Measurements from ENCODE around the gene CUBN. TPM values are rescaled to one million over a fixed set of nuclear protein-coding genes. Genes with fewer than 3 reads are reported as not detected.

The CUBN gene
- total RNA-seq, 3 donors from 2014 or later (not counting 1 experiment from before 2014, with no cell fraction given) = 4.7 to 5.6 (median 5.1) TPM

DNA sequence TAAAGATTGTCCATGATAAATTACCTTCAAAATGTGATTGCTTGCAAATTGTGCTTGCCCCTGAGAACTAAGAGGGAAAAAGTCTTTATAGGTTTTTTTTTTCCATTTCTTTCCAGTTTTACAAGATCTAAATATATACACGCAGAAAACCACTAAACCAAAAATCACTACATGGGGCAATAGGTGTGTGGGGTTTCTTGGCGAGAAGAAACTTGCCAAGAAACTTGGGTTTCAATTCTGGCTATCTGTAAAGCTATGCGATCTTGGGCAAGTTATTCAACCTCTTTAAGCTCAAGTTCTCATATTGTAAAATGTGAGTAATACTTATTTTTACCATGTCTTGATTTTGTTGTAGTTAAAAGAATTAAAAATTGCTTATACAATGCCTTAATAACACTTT, 17.0 kb downstream of the CUBN start:
- TF ChIP-seq, protein P1, sequence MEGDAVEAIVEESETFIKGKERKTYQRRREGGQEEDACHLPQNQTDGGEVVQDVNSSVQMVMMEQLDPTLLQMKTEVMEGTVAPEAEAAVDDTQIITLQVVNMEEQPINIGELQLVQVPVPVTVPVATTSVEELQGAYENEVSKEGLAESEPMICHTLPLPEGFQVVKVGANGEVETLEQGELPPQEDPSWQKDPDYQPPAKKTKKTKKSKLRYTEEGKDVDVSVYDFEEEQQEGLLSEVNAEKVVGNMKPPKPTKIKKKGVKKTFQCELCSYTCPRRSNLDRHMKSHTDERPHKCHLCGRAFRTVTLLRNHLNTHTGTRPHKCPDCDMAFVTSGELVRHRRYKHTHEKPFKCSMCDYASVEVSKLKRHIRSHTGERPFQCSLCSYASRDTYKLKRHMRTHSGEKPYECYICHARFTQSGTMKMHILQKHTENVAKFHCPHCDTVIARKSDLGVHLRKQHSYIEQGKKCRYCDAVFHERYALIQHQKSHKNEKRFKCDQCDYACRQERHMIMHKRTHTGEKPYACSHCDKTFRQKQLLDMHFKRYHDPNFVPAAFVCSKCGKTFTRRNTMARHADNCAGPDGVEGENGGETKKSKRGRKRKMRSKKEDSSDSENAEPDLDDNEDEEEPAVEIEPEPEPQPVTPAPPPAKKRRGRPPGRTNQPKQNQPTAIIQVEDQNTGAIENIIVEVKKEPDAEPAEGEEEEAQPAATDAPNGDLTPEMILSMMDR (IDR thresholded peaks at IDR 0.05) = no peak
- Histone ChIP-seq H3K4me1 (ENCODE audit: control insufficient read depth, insufficient read depth, low read length) (no peaks in the 10 kb centered on the region), H3K36me3 (ENCODE audit: control insufficient read depth, insufficient read depth, low read length) (no peaks in the 10 kb centered on the region), H3K27me3 (ENCODE audit: control insufficient read depth, insufficient read depth, low read length) (no peaks in the 10 kb centered on the region), H3K9me3 (ENCODE audit: control insufficient read depth, insufficient read depth, low read length) (no peaks in the 10 kb centered on the region), H3K27ac (ENCODE audit: low read length) (no peak overlapping the region), H3K4me3 (ENCODE audit: low read length) (no peak overlapping the region)
- H3K36me3 Mint-ChIP-seq = no peaks in the 10 kb centered on the region
- H3K9me3 Mint-ChIP-seq = no peaks in the 10 kb centered on the region
- H3K4me1 Mint-ChIP-seq = no peaks in the 10 kb centered on the region
- H3K27ac Mint-ChIP-seq = no peak overlapping the region
- ATAC-seq (no peak), DNase-seq (no peak)
- no CpG with 5 or more reads among the region's 3 CpGs for WGBS (ENCODE audit: insufficient coverage)
- intact Hi-C loops (cut with micrococcal nuclease) = no loop called here
- no peak overlapping the region for H3K4me3 Mint-ChIP-seq
- H3K27me3 Mint-ChIP-seq (ENCODE audit: low read depth in 2 of 2) = no peaks in the 10 kb centered on the region

DNA sequence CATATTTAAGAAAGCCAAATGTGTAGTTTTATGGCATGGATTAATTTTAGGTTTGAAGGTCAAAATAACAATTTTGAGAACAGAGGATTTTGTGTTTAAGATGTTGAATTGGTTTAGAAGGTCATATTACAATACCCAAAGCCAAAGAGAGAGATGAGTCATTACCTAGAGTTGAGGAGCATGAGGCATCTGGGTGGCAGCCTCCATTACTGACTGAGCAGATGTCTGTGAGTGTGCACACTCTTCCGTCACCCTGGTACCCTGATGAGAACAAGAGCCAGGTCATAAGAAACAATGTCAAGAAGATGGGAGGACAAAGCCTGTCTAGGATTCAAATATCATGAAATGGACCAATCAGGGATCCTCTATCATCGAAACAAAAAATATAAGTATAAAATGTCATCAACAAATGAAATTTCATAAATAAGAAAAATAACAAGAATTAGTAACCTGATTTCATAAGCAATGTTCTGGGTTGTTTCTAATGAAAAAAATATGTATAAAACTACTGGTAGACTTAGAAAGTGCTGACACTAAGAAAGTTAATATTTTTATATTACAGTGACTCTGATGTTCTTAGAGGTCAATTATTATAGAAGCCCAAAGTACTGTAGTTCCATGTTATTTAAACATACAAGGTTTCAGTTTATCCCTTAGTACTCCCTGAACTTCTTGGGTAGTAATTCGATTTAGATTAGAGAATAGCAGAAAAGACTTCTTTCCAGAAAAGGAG, 20.0 kb downstream of the CUBN start:
- no peaks in the 10 kb centered on the region for H3K27me3 Mint-ChIP-seq (ENCODE audit: low read depth in 2 of 2)
- intact Hi-C loops (cut with micrococcal nuclease) = no loop called here

DNA sequence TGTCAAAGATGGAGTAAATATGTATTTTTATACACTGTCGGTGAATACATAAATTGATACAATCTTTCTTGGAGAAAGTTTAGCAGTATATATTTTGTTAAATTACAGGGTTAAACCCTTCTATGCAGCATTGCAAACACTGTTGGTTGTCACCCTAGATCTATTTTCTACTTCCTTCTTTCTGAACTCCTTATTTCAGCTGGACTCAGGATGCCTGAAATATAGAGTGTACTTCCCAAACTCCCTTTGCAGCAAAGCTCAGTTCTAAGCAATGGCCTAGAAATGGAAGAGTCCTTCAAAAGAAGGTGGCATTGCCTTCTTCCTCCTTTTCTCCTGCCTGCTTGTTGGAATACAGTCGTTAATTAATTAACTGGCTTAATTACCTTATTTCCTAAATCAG, 20.6 kb downstream of the CUBN start:
- intact Hi-C loops (cut with micrococcal nuclease) = no loop called here
- no peak overlapping the region for H3K27ac ChIP-seq (ENCODE audit: low read length)
- Mint-ChIP-seq H3K4me3 (no peak overlapping the region), H3K36me3 (no peaks in the 10 kb centered on the region), H3K27me3 (ENCODE audit: low read depth in 2 of 2) (no peaks in the 10 kb centered on the region), H3K4me1 (no peaks in the 10 kb centered on the region), H3K27ac (no peak overlapping the region), H3K9me3 (no peaks in the 10 kb centered on the region)
- no peaks in the 10 kb centered on the region for H3K9me3 ChIP-seq (ENCODE audit: control insufficient read depth, insufficient read depth, low read length)
- TF ChIP-seq, protein P1 (IDR thresholded peaks at IDR 0.05) = no peak
- DNase-seq (no peak), ATAC-seq (no peak)
- WGBS (ENCODE audit: insufficient coverage) = no CpG with 5 or more reads among the region's 2 CpGs
- H3K36me3 ChIP-seq (ENCODE audit: control insufficient read depth, insufficient read depth, low read length) = no peaks in the 10 kb centered on the region
- no peaks in the 10 kb centered on the region for H3K4me1 ChIP-seq (ENCODE audit: control insufficient read depth, insufficient read depth, low read length)
- no peak overlapping the region for H3K4me3 ChIP-seq (ENCODE audit: low read length)
- no peaks in the 10 kb centered on the region for H3K27me3 ChIP-seq (ENCODE audit: control insufficient read depth, insufficient read depth, low read length)

More for the DNA sequence above, 20.0 kb downstream of the CUBN start:
- H3K4me3 ChIP-seq (ENCODE audit: low read length) = no peak overlapping the region
- no peak overlapping the region for H3K4me3 Mint-ChIP-seq
- no peak overlapping the region for H3K27ac ChIP-seq (ENCODE audit: low read length)
- no peaks in the 10 kb centered on the region for H3K9me3 Mint-ChIP-seq
- no peaks in the 10 kb centered on the region for H3K36me3 Mint-ChIP-seq
- H3K27me3 ChIP-seq (ENCODE audit: control insufficient read depth, insufficient read depth, low read length) = no peaks in the 10 kb centered on the region
- H3K4me1 ChIP-seq (ENCODE audit: control insufficient read depth, insufficient read depth, low read length) = no peaks in the 10 kb centered on the region
- DNase-seq (no peak), ATAC-seq (no peak)
- no peaks in the 10 kb centered on the region for H3K36me3 ChIP-seq (ENCODE audit: control insufficient read depth, insufficient read depth, low read length)
- WGBS (ENCODE audit: insufficient coverage) = 86% methylated on average over 1 of the region's 3 CpGs
- no peak overlapping the region for H3K27ac Mint-ChIP-seq
- TF ChIP-seq, protein P1 (IDR thresholded peaks at IDR 0.05) = no peak
- H3K4me1 Mint-ChIP-seq = no peaks in the 10 kb centered on the region
- H3K9me3 ChIP-seq (ENCODE audit: control insufficient read depth, insufficient read depth, low read length) = no peaks in the 10 kb centered on the region

DNA sequence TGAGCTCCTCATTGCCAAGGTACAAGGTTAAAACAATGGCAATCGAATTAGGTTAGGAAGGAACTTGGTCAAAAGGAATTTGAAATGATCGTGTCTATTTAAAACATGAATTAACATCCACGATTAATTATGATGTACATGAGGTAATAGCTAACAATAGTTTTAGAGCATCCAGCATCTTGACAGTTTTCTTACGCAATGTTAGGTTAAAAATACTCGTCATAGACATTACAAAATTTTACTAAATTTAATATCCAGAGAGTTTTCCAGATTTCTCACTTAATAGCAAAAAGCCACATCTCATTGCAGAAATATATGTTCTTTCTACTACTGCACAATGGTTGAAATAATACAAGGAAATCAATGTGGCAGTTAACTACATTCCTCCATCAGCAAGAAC, 22.6 kb downstream of the CUBN start:
- Mint-ChIP-seq H3K4me3 (no peak overlapping the region), H3K9me3 (no peaks in the 10 kb centered on the region), H3K27me3 (ENCODE audit: low read depth in 2 of 2) (no peaks in the 10 kb centered on the region), H3K36me3 (no peaks in the 10 kb centered on the region), H3K27ac (no peak overlapping the region), H3K4me1 (no peaks in the 10 kb centered on the region)
- ATAC-seq (no peak), DNase-seq (no peak)
- TF ChIP-seq, protein P1 (IDR thresholded peaks at IDR 0.05) = no peak
- Histone ChIP-seq H3K36me3 (ENCODE audit: control insufficient read depth, insufficient read depth, low read length) (no peaks in the 10 kb centered on the region), H3K4me1 (ENCODE audit: control insufficient read depth, insufficient read depth, low read length) (no peaks in the 10 kb centered on the region), H3K9me3 (ENCODE audit: control insufficient read depth, insufficient read depth, low read length) (no peaks in the 10 kb centered on the region), H3K27ac (ENCODE audit: low read length) (no peak overlapping the region), H3K27me3 (ENCODE audit: control insufficient read depth, insufficient read depth, low read length) (no peaks in the 10 kb centered on the region), H3K4me3 (ENCODE audit: low read length) (no peak overlapping the region)
- intact Hi-C loops (cut with micrococcal nuclease) = no loop called here
- WGBS (ENCODE audit: insufficient coverage) = 100% methylated on average over 1 of the region's 5 CpGs

Measured in natural killer cell (primary cell).